Measurements from ENCODE around the gene TMEM256. TPM values are rescaled to one million over a fixed set of nuclear protein-coding genes. Genes with fewer than 3 reads are reported as not detected.

TMEM256 gene
- total and polyA plus RNA-seq, 2 donors (not counting 3 experiments of a cell fraction or from before 2014, with no cell fraction given), result 67.4 to 148 TPM

- Histone ChIP-seq H3K27me3 (ENCODE audit: control insufficient read depth in 2 of 2, insufficient read depth in 2 of 2, low read length in 2 of 2) (peaks cover 19 to 23% of the 10 kb centered on the region in 2 experiments), H3K4me1 (ENCODE audit: control insufficient read depth, extremely low read depth, insufficient read depth, low read length) (peaks cover 11% of the 10 kb centered on the region), H3K27ac (ENCODE audit: insufficient read depth, low read depth, low read length) (no peak overlapping the region), H4K20me1 (replicated peaks; ENCODE audit: control insufficient read depth, extremely low read depth, insufficient read depth, low read length) (no peaks in the 10 kb centered on the region), H3K9ac (replicated peaks; ENCODE audit: extremely low read depth, insufficient read depth, low read length) (no peak overlapping the region), H3K4me2 (ENCODE audit: insufficient read depth, low read length) (peak overlapping the region; percentile 67), H2AFZ (ENCODE audit: low read depth, low read length) (peak overlapping the region; percentile 71), H3K9me3 (replicated peaks; ENCODE audit: control insufficient read depth, insufficient read depth, low read length) (no peaks in the 10 kb centered on the region), H3K4me3 (replicated peaks in 1 of 3; ENCODE audit: insufficient read depth in 1 of 3, low read depth in 1 of 3, low read length in 3 of 3) (peak overlapping the region in 1 of 3 experiments; percentile 25), H3K79me2 (ENCODE audit: control insufficient read depth, insufficient read depth, low read length) (no peaks in the 10 kb centered on the region), H3K9me1 (replicated peaks; ENCODE audit: control insufficient read depth, extremely low read depth, insufficient read depth, low read length) (no peaks in the 10 kb centered on the region), H3K36me3 (ENCODE audit: control insufficient read depth in 2 of 2, extremely low read depth in 1 of 2, insufficient read depth in 2 of 2, low read length in 2 of 2) (no peaks in the 10 kb centered on the region)
- POLR2A ChIA-PET, result interaction anchor here (0.9 kb wide), 1 partner anchor 8 kb away, joined by 3 read pairs; no protein-coding TSS in a partner anchor
- CTCF ChIA-PET, result interaction anchor here (1.0 to 4.1 kb wide), 4 partner anchors 9 to 115 kb away, joined by 3 to 30 read pairs (median 6); partner anchors contain the start of genes TMEM102 and TMEM256
- dilution Hi-C loops (cut with MboI; ENCODE audit: extremely low pct_ligation_motif_present, low sequenced_read_pairs), result no loop called here
- intact Hi-C loops (cut with micrococcal nuclease), result loop anchor here (1.0 kb wide), 1 partner anchor 10 kb away; no protein-coding TSS in a partner anchor
- no TSS peak for BruUV-seq (replicated peaks)
- peak; percentile 12 for FAIRE-seq
- TF ChIP-seq MAX (IDR thresholded peaks at IDR 0.05; ENCODE audit: insufficient read depth, insufficient read length) (no peak), JUN (IDR thresholded peaks at IDR 0.05; ENCODE audit: borderline replicate concordance, insufficient read depth, insufficient read length, low read depth) (no peak), POLR2A (IDR thresholded peaks at IDR 0.05; ENCODE audit: low read depth, low read length) (no peak), MYC (IDR thresholded peaks at IDR 0.05; ENCODE audit: low read depth, low read length) (no peak), FOS (IDR thresholded peaks at IDR 0.05; ENCODE audit: borderline replicate concordance, insufficient read depth, low read length) (no peak)
- DNase-seq (ENCODE audit: low read depth, low spot score), result no peak
Measured at GRCh38 chr17:7445619-7445968, 41.7 kb upstream of the TMEM256 start.

GRCh38 chr17:7444682-7445618 lies 41.1 kb upstream of the TMEM256 start, which contains the start of gene CHRNB1:
Gene CHRNB1 (plus strand): TSS chr17:7445061. CDS start chr17:7445128, 67 bp downstream.
- DNase-seq (ENCODE audit: low read depth, low spot score) (peak; percentile 35), FAIRE-seq (peak; percentile 33)
- Histone ChIP-seq H3K4me2 (ENCODE audit: insufficient read depth, low read length) (peak within 1 kb of the TSS; percentile 67), H3K27ac (ENCODE audit: insufficient read depth, low read depth, low read length) (no peak within 1 kb of the TSS), H4K20me1 (replicated peaks; ENCODE audit: control insufficient read depth, extremely low read depth, insufficient read depth, low read length) (no peaks in the 10 kb centered on the region), H3K79me2 (ENCODE audit: control insufficient read depth, insufficient read depth, low read length) (no peaks in the 10 kb centered on the region), H3K9me1 (replicated peaks; ENCODE audit: control insufficient read depth, extremely low read depth, insufficient read depth, low read length) (no peaks in the 10 kb centered on the region), H3K4me3 (replicated peaks in 1 of 3; ENCODE audit: insufficient read depth in 1 of 3, low read depth in 1 of 3, low read length in 3 of 3) (peak within 1 kb of the TSS; percentile 14 to 34 (median 25)), H3K9me3 (replicated peaks; ENCODE audit: control insufficient read depth, insufficient read depth, low read length) (no peaks in the 10 kb centered on the region), H3K9ac (replicated peaks; ENCODE audit: extremely low read depth, insufficient read depth, low read length) (no peak within 1 kb of the TSS), H3K27me3 (ENCODE audit: control insufficient read depth in 2 of 2, insufficient read depth in 2 of 2, low read length in 2 of 2) (peaks cover 22 to 30% of the 10 kb centered on the region in 2 experiments), H2AFZ (ENCODE audit: low read depth, low read length) (peak within 1 kb of the TSS; percentile 71), H3K4me1 (ENCODE audit: control insufficient read depth, extremely low read depth, insufficient read depth, low read length) (peaks cover 15% of the 10 kb centered on the region), H3K36me3 (ENCODE audit: control insufficient read depth in 2 of 2, extremely low read depth in 1 of 2, insufficient read depth in 2 of 2, low read length in 2 of 2) (no peaks in the 10 kb centered on the region)
- TF ChIP-seq MYC (IDR thresholded peaks at IDR 0.05; ENCODE audit: low read depth, low read length) (no peak), MAX (IDR thresholded peaks at IDR 0.05; ENCODE audit: insufficient read depth, insufficient read length) (no peak), FOS (IDR thresholded peaks at IDR 0.05; ENCODE audit: borderline replicate concordance, insufficient read depth, low read length) (no peak), GATA2 (IDR thresholded peaks at IDR 0.05; ENCODE audit: insufficient read depth, insufficient read length, low read depth, low read length) (no peak), POLR2AphosphoS5 (IDR thresholded peaks at IDR 0.05; ENCODE audit: insufficient read depth, low read depth, low read length) (no peak), EZH2 (IDR thresholded peaks at IDR 0.05; ENCODE audit: borderline replicate concordance, low read depth, low read length, severe bottlenecking) (no peak), POLR2A (IDR thresholded peaks at IDR 0.05; ENCODE audit: low read depth, low read length) (no peak), CTCF (IDR thresholded peaks at IDR 0.05; ENCODE audit: extremely low read depth in 1 of 2, insufficient read depth in 1 of 2, low read depth in 1 of 2, low read length in 2 of 2) (no peak), JUN (IDR thresholded peaks at IDR 0.05; ENCODE audit: borderline replicate concordance, insufficient read depth, insufficient read length, low read depth) (no peak)
- dilution Hi-C loops (cut with MboI; ENCODE audit: extremely low pct_ligation_motif_present, low sequenced_read_pairs) (no loop called here), intact Hi-C loops (cut with micrococcal nuclease) (loop anchor here (1.0 kb wide), 1 partner anchor 10 kb away; no protein-coding TSS in a partner anchor)
- no TSS peak for BruUV-seq (replicated peaks)
- CTCF ChIA-PET, result interaction anchor here (0.9 to 4.1 kb wide), 8 partner anchors 9 to 399 kb away, joined by 3 to 30 read pairs (median 4); partner anchors contain the start of genes TMEM102, TMEM256 and TNFSF13
- POLR2A ChIA-PET, result interaction anchor here (0.9 to 1.2 kb wide), 2 partner anchors 8 to 39 kb away, joined by 3 to 7 read pairs; partner anchors contain the start of gene POLR2A

Measured in endothelial cell of umbilical vein (primary cell).